H9 (cell line): ENCODE data around the gene ZNF814. TPM values are rescaled to one million over a fixed set of nuclear protein-coding genes. Genes with fewer than 3 reads are reported as not detected.

Experiments used
- DNase-seq: peaks from one replicate; pipeline ENCODE4 v3.0.0-alpha.2; 2017
- H2AFZ ChIP-seq: one replicate; pipeline ENCODE4 v1.6.1; 2013; ENCODE audit warnings: mild to moderate bottlenecking, low read length, control low read depth, moderate library complexity
- H2AK5ac ChIP-seq: 2 replicates; pipeline ENCODE4 v1.6.1; 2013; ENCODE audit warnings: low read length, control low read depth, mixed read lengths; ENCODE audit not compliant: insufficient read length
- H2BK120ac ChIP-seq: one replicate; pipeline ENCODE4 v1.6.1; 2013; ENCODE audit warnings: low read depth, mild to moderate bottlenecking, low read length, control low read depth, inconsistent platforms; ENCODE audit not compliant: poor library complexity, severe bottlenecking
- H2BK12ac ChIP-seq: 2 replicates; pipeline ENCODE4 v1.6.1; 2013; ENCODE audit warnings: low read length, control low read depth, mixed read lengths, low read depth; ENCODE audit not compliant: insufficient read length
- H2BK15ac ChIP-seq: 2 replicates; pipeline ENCODE4 v1.6.1; 2013; ENCODE audit warnings: low read depth, low read length, control low read depth
- H2BK20ac ChIP-seq: one replicate; pipeline ENCODE4 v1.6.1; 2013; ENCODE audit warnings: low read depth, mild to moderate bottlenecking, low read length, control low read depth, inconsistent platforms; ENCODE audit not compliant: poor library complexity, severe bottlenecking
- H2BK5ac ChIP-seq: 2 replicates; pipeline ENCODE4 v1.6.1; 2013; ENCODE audit warnings: low read length, control low read depth, mixed read lengths; ENCODE audit not compliant: insufficient read length
- H3K14ac ChIP-seq: 2 replicates; pipeline ENCODE4 v1.6.1; 2013; ENCODE audit warnings: low read length, control low read depth; ENCODE audit not compliant: insufficient read depth
- H3K18ac ChIP-seq: 2 replicates; pipeline ENCODE4 v1.6.1; 2013; ENCODE audit warnings: low read depth, mild to moderate bottlenecking, mixed read lengths, low read length, control low read depth; ENCODE audit not compliant: insufficient read length
- H3K23ac ChIP-seq: 2 replicates; pipeline ENCODE4 v1.6.1; 2013; ENCODE audit warnings: low read length, control low read depth, mixed read lengths, low read depth; ENCODE audit not compliant: insufficient read length
- H3K23me2 ChIP-seq: 2 replicates; pipeline ENCODE4 v1.6.1; 2013; ENCODE audit warnings: low read depth, mild to moderate bottlenecking, mixed read lengths, low read length, control low read depth; ENCODE audit not compliant: insufficient read length, poor library complexity, severe bottlenecking
- H3K27ac ChIP-seq: 2 replicates; pipeline ENCODE4 v1.5.1; 2013; ENCODE audit warnings: low read length, control low read depth, mixed read lengths, low read depth; ENCODE audit not compliant: insufficient read length
- H3K27me3 ChIP-seq: 2 replicates; pipeline ENCODE4 v1.6.1; 2013; ENCODE audit warnings: low read length, control low read depth, inconsistent platforms; ENCODE audit not compliant: insufficient read depth
- H3K4ac ChIP-seq: 2 replicates; pipeline ENCODE4 v1.6.1; 2013; ENCODE audit warnings: low read depth, mild to moderate bottlenecking, control low read depth, inconsistent platforms, low read length, moderate library complexity
- H3K4me1 ChIP-seq: 2 replicates; pipeline ENCODE4 v1.6.1; 2013; ENCODE audit warnings: low read length, control low read depth, inconsistent platforms; ENCODE audit not compliant: insufficient read depth
- H3K4me2 ChIP-seq: 2 replicates; pipeline ENCODE4 v1.6.1; 2013; ENCODE audit warnings: low read length, control low read depth, mixed read lengths; ENCODE audit not compliant: insufficient read length, insufficient read depth
- H3K56ac ChIP-seq: 2 replicates; pipeline ENCODE4 v1.6.1; 2013; ENCODE audit warnings: low read depth, mild to moderate bottlenecking, mixed read lengths, low read length, control low read depth; ENCODE audit not compliant: insufficient read length
- H3K79me1 ChIP-seq: 2 replicates; pipeline ENCODE4 v1.6.1; 2013; ENCODE audit warnings: low read depth, mild to moderate bottlenecking, moderate library complexity, low read length, control low read depth, inconsistent platforms; ENCODE audit not compliant: insufficient read depth, poor library complexity, severe bottlenecking
- H3K79me2 ChIP-seq: 2 replicates; pipeline ENCODE4 v1.6.1; 2013; ENCODE audit warnings: low read length, control low read depth, inconsistent platforms; ENCODE audit not compliant: insufficient read depth
- H3K9ac ChIP-seq: 2 replicates; pipeline ENCODE4 v1.6.1; 2013; ENCODE audit warnings: low read length, control low read depth, mixed read lengths; ENCODE audit not compliant: insufficient read length; ENCODE audit errors: extremely low read depth
- H3K9me3 ChIP-seq: one replicate; pipeline ENCODE4 v1.6.1; 2013; ENCODE audit warnings: low read depth, low read length, inconsistent platforms; ENCODE audit not compliant: control insufficient read depth
- H3T11ph ChIP-seq: one replicate; pipeline ENCODE4 v1.6.1; 2013; ENCODE audit warnings: mild to moderate bottlenecking, low read length, control low read depth, inconsistent platforms
- H4K20me1 ChIP-seq: one replicate; pipeline ENCODE4 v1.6.1; 2013; ENCODE audit not compliant: control insufficient read depth, insufficient read length, insufficient read depth
- H4K5ac ChIP-seq: 2 replicates; pipeline ENCODE4 v1.6.1; 2013; ENCODE audit warnings: low read depth, mild to moderate bottlenecking, mixed read lengths, low read length, control low read depth; ENCODE audit not compliant: insufficient read length
- H4K8ac ChIP-seq: replicated peaks from 2 replicates; pipeline ENCODE4 v1.6.1; 2013; ENCODE audit warnings: low read length, control low read depth, mixed read lengths, low read depth; ENCODE audit not compliant: insufficient read length
- H4K91ac ChIP-seq: 2 replicates; pipeline ENCODE4 v1.6.1; 2013; ENCODE audit warnings: low read depth, mild to moderate bottlenecking, moderate library complexity, mixed read lengths, low read length, control low read depth; ENCODE audit not compliant: insufficient read length
- H3K27ac Mint-ChIP-seq, 3 experiments: 2 replicates in 2 of 3; 3 replicates in 1 of 3; pipeline ENCODE4 v1.8.0; 2020 to 2021; ENCODE audit warnings: mixed read lengths in 3 of 3, mild to moderate bottlenecking in 1 of 3, moderate library complexity in 1 of 3
- H3K27me3 Mint-ChIP-seq: 2 replicates; pipeline ENCODE4 v1.8.0; 2021; ENCODE audit warnings: low read depth, mild to moderate bottlenecking, moderate library complexity, mixed read lengths
- H3K36me3 Mint-ChIP-seq, 3 experiments: 2 replicates in 2 of 3; 3 replicates in 1 of 3; pipeline ENCODE4 v1.8.0; 2020 to 2021; ENCODE audit warnings: low read depth in 3 of 3, mixed read lengths in 3 of 3; ENCODE audit not compliant: insufficient read depth in 1 of 3
- H3K4me1 Mint-ChIP-seq, 2 experiments: 2 replicates each; pipeline ENCODE4 v1.8.0; 2020; ENCODE audit warnings: mixed read lengths in 2 of 2
- H3K4me3 Mint-ChIP-seq, 2 experiments: 2 replicates in 1 of 2; 3 replicates in 1 of 2; pipeline ENCODE4 v1.8.0; 2020 to 2021; ENCODE audit warnings: mild to moderate bottlenecking in 2 of 2, mixed read lengths in 2 of 2, moderate library complexity in 1 of 2
- H3K9me3 Mint-ChIP-seq, 2 experiments: 2 replicates in 1 of 2; 3 replicates in 1 of 2; pipeline ENCODE4 v1.8.0; 2020; ENCODE audit warnings: mild to moderate bottlenecking in 2 of 2, mixed read lengths in 2 of 2, moderate library complexity in 1 of 2
- WGBS: extraction: QIAGEN DNeasy Blood & Tissue Kit; methylation state at CpG from one replicate; pipeline ENCODE4 v1.1.7; 2013; ENCODE audit warnings: missing lambda C conversion rate, low lambda C conversion rate, mixed read lengths; ENCODE audit not compliant: insufficient read length; ENCODE audit errors: extremely low coverage; 5-methylcytosine and 5-hydroxymethylcytosine counted together
- total RNA-seq: library from RNA; stranded (reverse); gene quantifications from 2 replicates; pipeline ENCODE4 v1.2.1, GENCODE V29; 2021
- TF ChIP-seq, protein P1 (sequence below): fragments of 200-600 bp; sonication (generic); conservative IDR thresholded peaks from 3 replicates; pipeline ENCODE4 v1.8.0; 2021; ENCODE audit warnings: antibody characterized with exemption, mild to moderate bottlenecking

The ZNF814 gene
- total RNA-seq, 1 experiment from 2014 or later = 103 TPM

DNA sequence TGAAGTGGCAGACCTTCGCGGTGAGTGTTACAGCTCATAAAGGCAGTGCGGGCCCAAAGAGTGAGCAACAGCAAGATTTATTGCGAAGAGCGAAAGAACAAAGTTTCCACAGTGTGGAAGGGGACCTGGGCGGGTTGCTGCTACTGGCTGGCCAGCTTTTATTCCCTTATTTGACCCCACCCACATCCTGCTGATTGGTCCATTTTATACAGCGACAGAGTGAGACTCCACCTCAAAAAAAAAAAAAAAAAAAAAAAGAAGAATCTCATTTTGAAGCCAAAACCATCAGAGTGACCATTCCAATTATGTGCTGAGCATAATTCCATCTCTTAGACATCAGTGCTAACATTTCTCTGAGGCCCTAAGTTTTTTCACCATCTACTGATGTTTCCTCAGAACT is 72.2 kb downstream of the ZNF814 start:
- peaks cover 36 to 37% of the 10 kb centered on the region in 2 experiments for H3K4me1 Mint-ChIP-seq

More for the DNA sequence above, 72.2 kb downstream of the ZNF814 start:
- TF ChIP-seq, protein P1, sequence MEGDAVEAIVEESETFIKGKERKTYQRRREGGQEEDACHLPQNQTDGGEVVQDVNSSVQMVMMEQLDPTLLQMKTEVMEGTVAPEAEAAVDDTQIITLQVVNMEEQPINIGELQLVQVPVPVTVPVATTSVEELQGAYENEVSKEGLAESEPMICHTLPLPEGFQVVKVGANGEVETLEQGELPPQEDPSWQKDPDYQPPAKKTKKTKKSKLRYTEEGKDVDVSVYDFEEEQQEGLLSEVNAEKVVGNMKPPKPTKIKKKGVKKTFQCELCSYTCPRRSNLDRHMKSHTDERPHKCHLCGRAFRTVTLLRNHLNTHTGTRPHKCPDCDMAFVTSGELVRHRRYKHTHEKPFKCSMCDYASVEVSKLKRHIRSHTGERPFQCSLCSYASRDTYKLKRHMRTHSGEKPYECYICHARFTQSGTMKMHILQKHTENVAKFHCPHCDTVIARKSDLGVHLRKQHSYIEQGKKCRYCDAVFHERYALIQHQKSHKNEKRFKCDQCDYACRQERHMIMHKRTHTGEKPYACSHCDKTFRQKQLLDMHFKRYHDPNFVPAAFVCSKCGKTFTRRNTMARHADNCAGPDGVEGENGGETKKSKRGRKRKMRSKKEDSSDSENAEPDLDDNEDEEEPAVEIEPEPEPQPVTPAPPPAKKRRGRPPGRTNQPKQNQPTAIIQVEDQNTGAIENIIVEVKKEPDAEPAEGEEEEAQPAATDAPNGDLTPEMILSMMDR = no peak
- no peaks in the 10 kb centered on the region for H4K20me1 ChIP-seq
- H3K14ac ChIP-seq = no peak overlapping the region
- H3K27me3 ChIP-seq = no peaks in the 10 kb centered on the region
- no peak overlapping the region for H2BK15ac ChIP-seq
- H3K9me3 ChIP-seq = no peaks in the 10 kb centered on the region
- H3K23me2 ChIP-seq = peaks cover 14% of the 10 kb centered on the region
- no peak overlapping the region for H2AK5ac ChIP-seq
- no peak overlapping the region; a peak in 1 of 7 replicates for H3K27ac Mint-ChIP-seq
- H2BK20ac ChIP-seq = no peak overlapping the region
- H3K27ac ChIP-seq = no peak overlapping the region
- no peak overlapping the region for H4K8ac ChIP-seq
- H2AFZ ChIP-seq = no peak overlapping the region
- no peak overlapping the region for H3K23ac ChIP-seq
- no peaks in the 10 kb centered on the region for H3K27me3 Mint-ChIP-seq
- H3K79me1 ChIP-seq = peaks cover 3% of the 10 kb centered on the region
- DNase-seq = no peak
- no peak overlapping the region for H2BK120ac ChIP-seq
- no peak overlapping the region for H2BK12ac ChIP-seq
- H3K36me3 Mint-ChIP-seq = peaks cover 14 to 30% (median 29%) of the 10 kb centered on the region in 3 experiments
- no peak overlapping the region for H3K4ac ChIP-seq
- H3K79me2 ChIP-seq = peaks cover 19% of the 10 kb centered on the region; the same call in 1 of the 2 replicates
- H3K56ac ChIP-seq = no peak overlapping the region
- H3K18ac ChIP-seq = no peak overlapping the region
- H4K91ac ChIP-seq = no peak overlapping the region
- no peak overlapping the region for H3K9ac ChIP-seq
- H3K9me3 Mint-ChIP-seq = peaks cover 0 to 2% of the 10 kb centered on the region in 2 experiments; a peak in 1 of 5 replicates
- H3K4me1 ChIP-seq = no peaks in the 10 kb centered on the region; the same call in 1 of the 2 replicates
- H4K5ac ChIP-seq = no peak overlapping the region
- no peak overlapping the region for H2BK5ac ChIP-seq
- H3K4me3 Mint-ChIP-seq = no peak overlapping the region
- H3K4me2 ChIP-seq = no peak overlapping the region
- H3T11ph ChIP-seq = no peak overlapping the region
- WGBS = no CpG with 5 or more reads among the region's 7 CpGs
